Keratinocyte (primary cell): ENCODE measurements around the gene ADGRV1. TPM values are rescaled to one million over a fixed set of nuclear protein-coding genes. Genes with fewer than 3 reads are reported as not detected.
"Not testable (repeated sequence)": the region's sequence is repeated elsewhere in the genome, so short reads cannot be mapped to it uniquely, and the experiment has no call there.

ENCODE experiments used
- DNase-seq: peaks from one replicate; pipeline ENCODE4 v3.0.0-alpha.2; 2011; ENCODE audit warnings: low read depth, missing footprints, low spot score
- FAIRE-seq: peaks from 2 replicates; lab custom pipeline; 2011; peaks lifted over from hg19 to GRCh38; lab: Jason Lieb, UNC
- H2AFZ ChIP-seq: 2 replicates; pipeline ENCODE4 v1.6.0; 2012; ENCODE audit warnings: low read length, control low read depth, inconsistent platforms; ENCODE audit not compliant: control insufficient read depth
- H3K27ac ChIP-seq: 2 replicates; pipeline ENCODE4 v1.5.1; 2011; ENCODE audit warnings: low read length; ENCODE audit not compliant: control insufficient read depth, insufficient read depth
- H3K27me3 ChIP-seq: 3 replicates; pipeline ENCODE4 v1.6.0; 2011; ENCODE audit warnings: low read length; ENCODE audit not compliant: control insufficient read depth, insufficient read depth; ENCODE audit errors: extremely low read depth
- H3K36me3 ChIP-seq, 2 experiments: 2 replicates in 1 of 2; 3 replicates in 1 of 2; pipeline ENCODE4 v1.5.1; 2011; ENCODE audit warnings: low read length in 2 of 2, mild to moderate bottlenecking in 1 of 2; ENCODE audit not compliant: control insufficient read depth in 2 of 2, insufficient read depth in 2 of 2; ENCODE audit errors: extremely low read depth in 1 of 2
- H3K4me1 ChIP-seq: 3 replicates; pipeline ENCODE4 v1.5.1; 2011; ENCODE audit warnings: low read length; ENCODE audit not compliant: control insufficient read depth, insufficient read depth; ENCODE audit errors: extremely low read depth
- H3K4me2 ChIP-seq: 3 replicates; pipeline ENCODE4 v1.6.0; 2011; ENCODE audit warnings: low read depth, low read length; ENCODE audit not compliant: control insufficient read depth, insufficient read depth; ENCODE audit errors: extremely low read depth
- H3K4me3 ChIP-seq, 3 experiments: fragments of 200-600 bp in 1 of 3; sonication (generic) in 1 of 3; 2 replicates in 2 of 3; 3 replicates in 1 of 3; pipeline ENCODE4 v1.5.1; 2011 to 2016; ENCODE audit warnings: low read length in 3 of 3, mild to moderate bottlenecking in 3 of 3, control low read depth in 2 of 3, inconsistent platforms in 1 of 3, low read depth in 1 of 3, mixed read lengths in 1 of 3, mixed run types in 1 of 3, moderate library complexity in 1 of 3; ENCODE audit not compliant: control insufficient read depth in 2 of 3, insufficient read depth in 2 of 3; ENCODE audit errors: extremely low read depth in 1 of 3
- H3K79me2 ChIP-seq: 2 replicates; pipeline ENCODE4 v1.6.0; 2012; ENCODE audit warnings: low read length; ENCODE audit not compliant: control insufficient read depth, insufficient read depth
- H3K9ac ChIP-seq: 3 replicates; pipeline ENCODE4 v1.6.0; 2011; ENCODE audit warnings: low read length; ENCODE audit not compliant: control insufficient read depth, insufficient read depth; ENCODE audit errors: extremely low read depth
- H3K9me1 ChIP-seq: 3 replicates; pipeline ENCODE4 v1.6.0; 2011; ENCODE audit warnings: low read length; ENCODE audit not compliant: control insufficient read depth, insufficient read depth; ENCODE audit errors: extremely low read depth
- H3K9me3 ChIP-seq: 2 replicates; pipeline ENCODE4 v1.5.1; 2012; ENCODE audit warnings: low read depth, low read length; ENCODE audit not compliant: control insufficient read depth
- H4K20me1 ChIP-seq: 3 replicates; pipeline ENCODE4 v1.6.0; 2011; ENCODE audit warnings: low read length; ENCODE audit not compliant: control insufficient read depth, insufficient read depth; ENCODE audit errors: extremely low read depth
- CTCF ChIP-seq, 3 experiments: IDR thresholded peaks in 1 of 3; conservative IDR thresholded peaks in 1 of 3; optimal IDR thresholded peaks in 1 of 3; 2 replicates in 2 of 3; 3 replicates in 1 of 3; pipeline versions ENCODE3 to v1.5.1; 2011; ENCODE audit warnings: low read length in 3 of 3, mild to moderate bottlenecking in 3 of 3, moderate library complexity in 2 of 3, control low read depth in 1 of 3, inconsistent platforms in 1 of 3; ENCODE audit not compliant: insufficient read depth in 2 of 3; ENCODE audit errors: extremely low read depth in 1 of 3
- EZH2 ChIP-seq: IDR thresholded peaks from one replicate; pipeline ENCODE4 v1.6.1; 2012; ENCODE audit warnings: inconsistent platforms, mild to moderate bottlenecking, low read length, moderate library complexity
- dilution Hi-C: fragments of 300-500 bp; cut with MboI; formaldehyde crosslinking; loops from one replicate; pipeline ENCODE4 v1.7.0; 2020; ENCODE audit warnings: low sequenced_read_pairs; ENCODE audit not compliant: extremely low pct_ligation_motif_present
- polyA plus RNA-seq, 5 experiments: library from polyadenylated mRNA; depleted of rRNA in 3 of 5; stranded (reverse) in 3 of 5; stranded (forward) in 1 of 5; unstranded in 1 of 5; fragments of >200 nt; gene quantifications; 1 replicate in 1 of 5; 2 replicates in 3 of 5; 3 replicates in 1 of 5; pipeline versions ENCODE4 v1.2.1 to v1.2.3, GENCODE V29; 2011 to 2012; ENCODE audit warnings: missing spikeins in 2 of 5, low read depth in 1 of 5, low replicate concordance in 1 of 5

ADGRV1 gene
- polyA plus RNA-seq, 1 donor (not counting 4 experiments of a cell fraction or from before 2014, with no cell fraction given), result 0.05 TPM

- dilution Hi-C loops, result no loop called here
- no peak overlapping the region for H3K4me2 ChIP-seq
- TF ChIP-seq CTCF (optimal IDR thresholded peaks at IDR 0.05 in 1 of 3, IDR thresholded peaks at IDR 0.05 in 1 of 3, conservative IDR thresholded peaks at IDR 0.05 in 1 of 3; ENCODE audit: extremely low read depth in 1 of 3, insufficient read depth in 2 of 3, low read length in 3 of 3) (no peak), EZH2 (no peak)
- no peak overlapping the region for H3K9ac ChIP-seq
- H3K4me3 ChIP-seq, result no peak overlapping the region
- H2AFZ ChIP-seq, result no peak overlapping the region
- H3K4me1 ChIP-seq, result no peaks in the 10 kb centered on the region
- peaks cover 7% of the 10 kb centered on the region for H3K27me3 ChIP-seq
- H3K9me1 ChIP-seq, result no peaks in the 10 kb centered on the region
- H3K27ac ChIP-seq, result no peak overlapping the region
- FAIRE-seq (peak; percentile 26), DNase-seq (no peak)
- H3K36me3 ChIP-seq, result no peaks in the 10 kb centered on the region
- H3K79me2 ChIP-seq, result no peaks in the 10 kb centered on the region
- H4K20me1 ChIP-seq, result no peaks in the 10 kb centered on the region
- peaks cover 3% of the 10 kb centered on the region for H3K9me3 ChIP-seq
These were observed 409.7 kb downstream of the ADGRV1 start for GRCh38 chr5:90968319-90968718.

- H3K4me3 ChIP-seq, H3K27ac ChIP-seq, H2AFZ ChIP-seq, H3K9me3 ChIP-seq, H3K4me1 ChIP-seq, H3K27me3 ChIP-seq, H3K36me3 ChIP-seq, dilution Hi-C loops, H4K20me1 ChIP-seq, H3K9me1 ChIP-seq, H3K4me2 ChIP-seq, DNase-seq, H3K79me2 ChIP-seq, H3K9ac ChIP-seq, FAIRE-seq: not testable (repeated sequence)
These were observed 411.3 kb downstream of the ADGRV1 start for GRCh38 chr5:90969945-90970344.

GRCh38 chr5:90981177-90981576 lies 422.6 kb downstream of the ADGRV1 start:
- Histone ChIP-seq H3K9me1 (no peaks in the 10 kb centered on the region), H3K27ac (no peak overlapping the region), H3K36me3 (no peaks in the 10 kb centered on the region), H3K27me3 (no peaks in the 10 kb centered on the region), H3K4me1 (peaks cover 4% of the 10 kb centered on the region), H2AFZ (no peak overlapping the region), H4K20me1 (no peaks in the 10 kb centered on the region), H3K9me3 (no peaks in the 10 kb centered on the region), H3K9ac (no peak overlapping the region), H3K4me3 (no peak overlapping the region), H3K4me2 (no peak overlapping the region), H3K79me2 (no peaks in the 10 kb centered on the region)
- TF ChIP-seq CTCF (optimal IDR thresholded peaks at IDR 0.05 in 1 of 3, IDR thresholded peaks at IDR 0.05 in 1 of 3, conservative IDR thresholded peaks at IDR 0.05 in 1 of 3; ENCODE audit: extremely low read depth in 1 of 3, insufficient read depth in 2 of 3, low read length in 3 of 3) (no peak), EZH2 (no peak)
- FAIRE-seq, result no peak
- no peak for DNase-seq
- dilution Hi-C loops, result no loop called here
